Activated CD4-positive, alpha-beta memory T cell treated with anti-CD3 and anti-CD28 coated beads for 36 hours (primary cell): ENCODE data around the gene SLC35A3. TPM values are rescaled to one million over a fixed set of nuclear protein-coding genes. Genes with fewer than 3 reads are reported as not detected.
"Not testable (repeated sequence)": the region's sequence is repeated elsewhere in the genome, so short reads cannot be mapped to it uniquely, and the experiment has no call there.

Experiments used
- CTCF ChIA-PET: fragments of 350-600 bp; sonication (Branson Sonifier 250); formaldehyde crosslinking; loops from one replicate; lab custom pipeline; 2021; ENCODE audit warnings: antibody characterized with exemption, inconsistent platforms; lab: Charles Lee
- POLR2A ChIA-PET: fragments of 350-600 bp; sonication (Branson Sonifier 250); formaldehyde crosslinking; loops from one replicate; lab custom pipeline; 2021; ENCODE audit warnings: antibody characterized with exemption; lab: Charles Lee
- DNase-seq: peaks from one replicate; pipeline ENCODE4 v3.0.0-alpha.2; 2020
- H3K27ac Mint-ChIP-seq: one replicate; pipeline ENCODE4 v1.8.0; 2021; ENCODE audit warnings: mixed read lengths
- H3K27me3 Mint-ChIP-seq: one replicate; pipeline ENCODE4 v1.8.0; 2021; ENCODE audit warnings: mixed read lengths
- H3K36me3 Mint-ChIP-seq: one replicate; pipeline ENCODE4 v1.8.0; 2021; ENCODE audit warnings: mixed read lengths
- H3K4me1 Mint-ChIP-seq: one replicate; pipeline ENCODE4 v1.8.0; 2021; ENCODE audit warnings: low read depth, mixed read lengths
- H3K4me3 Mint-ChIP-seq: one replicate; pipeline ENCODE4 v1.8.0; 2021; ENCODE audit warnings: mild to moderate bottlenecking, mixed read lengths
- H3K9me3 Mint-ChIP-seq: one replicate; pipeline ENCODE4 v1.8.0; 2021; ENCODE audit warnings: mixed read lengths
- intact Hi-C: fragments of 100-400 bp; cut with micrococcal nuclease; formaldehyde crosslinking; loops from one replicate; pipeline ENCODE4 v1.15.1; 2023
- total RNA-seq, 2 experiments: library from RNA; stranded (reverse); gene quantifications; one replicate each; pipeline ENCODE4 v1.2.3, GENCODE V29; 2021

The SLC35A3 gene
- total RNA-seq, 2 experiments from 2014 or later: 16.5 to 18.3 TPM

- H3K4me3 Mint-ChIP-seq: peak overlapping the region; percentile 97
- no peaks in the 10 kb centered on the region for H3K9me3 Mint-ChIP-seq
- H3K36me3 Mint-ChIP-seq: peaks cover 33% of the 10 kb centered on the region
- peaks cover 54% of the 10 kb centered on the region for H3K4me1 Mint-ChIP-seq
- DNase-seq: peak; percentile 93
- ChIA-PET POLR2A (interaction anchor here (0.6 to 1.6 kb wide), 15 partner anchors 9 to 858 kb away, joined by 3 to 15 read pairs (median 4); partner anchors contain the start of genes AGL, SASS6, SLC30A7 and SLC35A3), CTCF (interaction anchor here (0.6 to 1.0 kb wide), 4 partner anchors 68 to 193 kb away, joined by 3 to 4 read pairs (median 3); partner anchors contain the start of gene SLC35A3)
- intact Hi-C loops: loop anchor here (1.0 to 5.0 kb wide), 15 partner anchors 8 to 1199 kb away; partner anchors contain the start of genes AGL, CDC14A, DBT and RTCA
- H3K27me3 Mint-ChIP-seq: peaks cover 2% of the 10 kb centered on the region
- H3K27ac Mint-ChIP-seq: peak overlapping the region; percentile 100
Measured at GRCh38 chr1:100037927-100038659, 68.3 kb downstream of the SLC35A3 start.

DNA sequence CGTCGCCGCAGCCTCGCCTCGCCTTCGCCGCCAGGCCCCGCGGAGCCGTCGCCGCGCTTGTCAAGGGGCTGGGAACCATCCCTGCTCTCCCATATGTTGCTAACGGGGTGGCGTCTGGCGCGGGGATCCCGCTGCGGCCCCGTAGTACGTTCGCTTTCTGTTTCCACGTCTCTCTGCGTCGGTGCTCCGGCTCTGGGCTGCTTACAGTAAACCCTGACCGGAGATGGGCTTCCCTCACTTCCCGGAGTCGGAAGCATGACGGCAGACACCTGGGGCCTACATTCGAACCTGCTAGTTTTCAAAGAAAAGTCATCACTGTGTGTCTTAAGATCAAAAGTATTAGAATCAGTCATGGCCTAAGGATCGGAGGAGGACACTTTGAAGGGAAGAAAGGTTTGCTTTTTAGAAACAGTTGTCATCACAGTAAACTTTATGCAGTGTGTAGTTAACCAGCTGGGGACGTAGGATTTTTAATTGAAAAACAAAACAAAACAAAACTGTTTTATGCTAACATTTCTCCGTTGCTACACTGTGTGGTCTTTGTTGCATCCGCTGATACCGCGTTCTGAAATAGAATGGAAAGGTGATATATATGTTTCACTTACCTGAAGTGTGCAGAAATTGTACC, 69.0 kb downstream of the SLC35A3 start:
- Mint-ChIP-seq H3K27me3 (peaks cover 2% of the 10 kb centered on the region), H3K9me3 (no peaks in the 10 kb centered on the region), H3K36me3 (peaks cover 36% of the 10 kb centered on the region), H3K4me3 (peak overlapping the region; percentile 97), H3K4me1 (peaks cover 59% of the 10 kb centered on the region), H3K27ac (peak overlapping the region; percentile 100)
- intact Hi-C loops: loop anchor here (1.0 to 5.0 kb wide), 14 partner anchors 8 to 1199 kb away; partner anchors contain the start of genes AGL, CDC14A, DBT and RTCA
- ChIA-PET POLR2A (interaction anchor here (0.6 to 1.6 kb wide), 14 partner anchors 8 to 857 kb away, joined by 3 to 15 read pairs (median 4); partner anchors contain the start of genes AGL, EXTL2, SASS6 and SLC30A7), CTCF (interaction anchor here (0.8 to 1.0 kb wide), 3 partner anchors 94 to 425 kb away, joined by 3 to 4 read pairs (median 3); partner anchors contain the start of genes SASS6 and TRMT13)
- DNase-seq: peak; percentile 95

DNA sequence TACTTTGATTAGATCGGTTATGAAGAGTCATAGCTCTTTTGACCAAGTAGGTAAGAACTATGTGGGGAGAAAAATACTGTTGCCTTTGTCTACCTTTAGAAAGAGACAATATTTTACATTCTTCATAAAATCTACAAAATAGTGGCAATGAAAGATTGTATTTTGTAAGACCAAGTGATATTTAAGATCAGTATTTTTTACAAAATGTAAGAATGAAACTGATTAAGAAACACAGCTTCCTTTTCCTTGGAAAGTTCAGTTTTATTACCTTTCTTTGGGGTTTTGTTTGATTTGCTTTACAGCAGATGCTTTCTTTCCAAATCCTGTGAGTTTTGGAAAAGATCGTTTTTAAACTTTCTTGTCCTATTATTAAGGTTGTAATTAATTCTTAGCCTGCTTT, 69.8 kb downstream of the SLC35A3 start:
- no peak for DNase-seq
- peaks cover 64% of the 10 kb centered on the region for H3K4me1 Mint-ChIP-seq
- H3K27ac Mint-ChIP-seq: peak overlapping the region; percentile 100
- H3K9me3 Mint-ChIP-seq: no peaks in the 10 kb centered on the region
- ChIA-PET POLR2A (interaction anchor here (0.8 to 1.4 kb wide), 3 partner anchors 70 to 855 kb away, joined by 3 to 4 read pairs (median 3); partner anchors contain the start of genes EXTL2 and SLC35A3), CTCF (interaction anchor here (0.7 to 1.0 kb wide), 6 partner anchors 47 to 1196 kb away, joined by 3 to 4 read pairs (median 3); partner anchors contain the start of genes SASS6 and TRMT13)
- peaks cover 2% of the 10 kb centered on the region for H3K27me3 Mint-ChIP-seq
- peak overlapping the region; percentile 97 for H3K4me3 Mint-ChIP-seq
- intact Hi-C loops: loop anchor here (2.0 to 5.0 kb wide), 6 partner anchors 191 to 1198 kb away; partner anchors contain the start of genes S1PR1 and SLC30A7
- peaks cover 43% of the 10 kb centered on the region for H3K36me3 Mint-ChIP-seq

DNA sequence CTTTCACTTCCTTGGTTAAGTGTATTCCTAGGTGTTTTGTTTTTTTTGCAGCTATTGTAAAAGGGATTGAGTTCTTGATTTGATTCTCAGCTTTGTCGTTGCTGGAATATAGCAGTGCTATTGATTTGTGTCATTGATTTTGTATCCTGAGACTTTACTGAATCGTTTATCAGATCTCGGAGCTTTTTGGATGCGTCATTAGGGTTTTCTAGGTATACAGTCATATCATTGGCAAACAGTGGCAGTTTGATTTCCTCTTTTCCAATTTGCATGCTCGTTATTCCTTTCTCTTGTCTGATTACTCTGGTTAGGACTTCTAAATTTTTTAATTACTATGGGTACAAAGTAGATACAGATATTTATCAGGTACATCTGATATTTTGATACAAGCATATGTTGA, 75.4 kb downstream of the SLC35A3 start:
- intact Hi-C loops: no loop called here
- DNase-seq: no peak
- peak overlapping the region; percentile 5 for H3K27ac Mint-ChIP-seq
- peaks cover 43% of the 10 kb centered on the region for H3K36me3 Mint-ChIP-seq
- H3K27me3 Mint-ChIP-seq: no peaks in the 10 kb centered on the region
- ChIA-PET POLR2A (no interaction called here), CTCF (no interaction called here)
- no peaks in the 10 kb centered on the region for H3K9me3 Mint-ChIP-seq
- no peak overlapping the region for H3K4me3 Mint-ChIP-seq
- H3K4me1 Mint-ChIP-seq: peaks cover 85% of the 10 kb centered on the region

DNA sequence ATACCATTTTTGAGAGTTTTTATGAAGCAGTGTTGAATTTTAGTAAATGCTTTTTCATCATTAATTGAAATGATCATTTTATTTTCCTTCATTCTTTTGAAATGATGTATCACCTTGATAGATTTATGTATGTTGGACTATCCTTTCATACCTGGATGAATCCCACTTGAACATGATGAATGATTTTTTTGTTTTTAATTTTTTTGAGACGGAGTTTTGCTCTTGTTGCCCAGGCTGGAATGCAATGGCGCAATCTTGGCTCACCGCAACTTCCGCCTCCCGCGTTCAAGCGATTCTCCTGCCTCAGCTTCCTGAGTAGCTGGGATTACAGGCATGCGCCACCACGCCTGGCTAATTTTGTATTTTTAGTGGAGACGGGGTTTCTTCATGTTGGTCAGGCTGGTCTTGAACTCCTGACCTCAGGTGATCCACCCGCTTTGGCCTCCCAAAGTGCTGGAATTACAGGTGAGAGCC, 77.5 kb downstream of the SLC35A3 start:
- POLR2A ChIA-PET: interaction anchor here (1.8 kb wide), 1 partner anchor 9 kb away, joined by 9 read pairs; a partner anchor contains a TSS
- Mint-ChIP-seq H3K4me1 (peaks cover 77% of the 10 kb centered on the region), H3K27ac (peak overlapping the region; percentile 88), H3K36me3 (peaks cover 44% of the 10 kb centered on the region), H3K4me3 (peak overlapping the region; percentile 58)
- CTCF ChIA-PET, H3K9me3 Mint-ChIP-seq, intact Hi-C loops, DNase-seq, H3K27me3 Mint-ChIP-seq: not testable (repeated sequence)

DNA sequence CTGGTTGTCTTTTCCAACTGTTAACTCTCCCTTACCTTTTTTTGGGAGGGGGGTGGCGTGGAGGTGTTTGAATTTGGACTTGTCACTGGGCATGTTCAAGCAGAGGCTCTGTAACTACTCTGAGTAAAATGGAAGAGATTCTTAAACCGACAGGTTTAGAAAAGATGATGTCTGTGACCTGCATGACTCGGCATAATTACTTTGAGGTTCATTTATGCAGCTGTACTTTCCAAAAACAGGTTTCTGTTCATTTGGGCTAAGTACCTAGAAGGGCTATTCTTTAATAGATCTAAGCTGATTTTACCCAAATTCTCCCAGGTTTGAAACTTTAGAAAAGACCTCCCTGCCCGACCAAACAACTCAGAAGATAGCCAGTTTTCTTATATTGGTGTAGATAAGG, 80.3 kb downstream of the SLC35A3 start:
- no peak for DNase-seq
- POLR2A ChIA-PET: interaction anchor here (1.8 kb wide), 1 partner anchor 12 kb away, joined by 7 read pairs; a partner anchor contains a TSS
- no peaks in the 10 kb centered on the region for H3K9me3 Mint-ChIP-seq
- no peaks in the 10 kb centered on the region for H3K27me3 Mint-ChIP-seq
- H3K4me3 Mint-ChIP-seq: no peak overlapping the region
- H3K4me1 Mint-ChIP-seq: peaks cover 63% of the 10 kb centered on the region
- intact Hi-C loops: no loop called here
- peak overlapping the region; percentile 76 for H3K27ac Mint-ChIP-seq
- CTCF ChIA-PET: no interaction called here
- H3K36me3 Mint-ChIP-seq: peaks cover 33% of the 10 kb centered on the region

DNA sequence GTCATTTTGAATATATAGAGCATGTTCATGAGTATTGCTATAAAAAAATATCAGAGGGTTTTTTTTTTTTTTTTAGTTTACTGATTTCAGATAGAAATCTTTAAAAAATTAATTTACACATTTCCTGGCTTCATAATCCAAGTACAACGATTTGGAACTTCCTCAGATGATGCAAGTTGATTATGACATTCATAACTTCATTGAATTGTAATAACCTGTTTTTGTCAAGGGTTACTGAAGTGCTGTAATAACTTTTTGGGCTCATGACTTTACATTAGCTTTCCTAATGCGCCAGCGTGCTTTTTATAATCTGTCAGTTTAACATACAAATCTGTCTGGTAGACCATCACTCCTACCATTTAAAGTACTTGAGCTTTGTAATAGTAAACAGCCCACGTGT, 81.6 kb downstream of the SLC35A3 start:
- CTCF ChIA-PET: no interaction called here
- H3K27me3 Mint-ChIP-seq: no peaks in the 10 kb centered on the region
- intact Hi-C loops: no loop called here

GRCh38 chr1:100051893-100052292, 82.1 kb downstream of the SLC35A3 start:
- ChIA-PET CTCF (interaction anchor here (0.6 kb wide), 1 partner anchor 139 kb away, joined by 3 read pairs; no protein-coding TSS in a partner anchor), POLR2A (no interaction called here)
- H3K27ac Mint-ChIP-seq: no peak overlapping the region
- no peaks in the 10 kb centered on the region for H3K9me3 Mint-ChIP-seq
- no peak overlapping the region for H3K4me3 Mint-ChIP-seq
- intact Hi-C loops: no loop called here
- H3K27me3 Mint-ChIP-seq: no peaks in the 10 kb centered on the region
- H3K36me3 Mint-ChIP-seq: peaks cover 34% of the 10 kb centered on the region
- H3K4me1 Mint-ChIP-seq: peaks cover 57% of the 10 kb centered on the region
- no peak for DNase-seq

More for the DNA sequence above, 81.6 kb downstream of the SLC35A3 start:
- peaks cover 33% of the 10 kb centered on the region for H3K36me3 Mint-ChIP-seq
- POLR2A ChIA-PET: no interaction called here
- no peak for DNase-seq
- no peaks in the 10 kb centered on the region for H3K9me3 Mint-ChIP-seq
- no peak overlapping the region for H3K27ac Mint-ChIP-seq
- H3K4me3 Mint-ChIP-seq: no peak overlapping the region
- H3K4me1 Mint-ChIP-seq: peaks cover 58% of the 10 kb centered on the region

- H3K27me3 Mint-ChIP-seq: no peaks in the 10 kb centered on the region
- H3K27ac Mint-ChIP-seq: no peak overlapping the region
- H3K4me3 Mint-ChIP-seq: no peak overlapping the region
- intact Hi-C loops: no loop called here
- H3K9me3 Mint-ChIP-seq: no peaks in the 10 kb centered on the region
- H3K4me1 Mint-ChIP-seq: peaks cover 46% of the 10 kb centered on the region
- H3K36me3 Mint-ChIP-seq: peaks cover 37% of the 10 kb centered on the region
- no peak for DNase-seq
- ChIA-PET CTCF (no interaction called here), POLR2A (no interaction called here)
Measured at GRCh38 chr1:100053119-100053518, 83.3 kb downstream of the SLC35A3 start.

GRCh38 chr1:100053727-100054126, 83.9 kb downstream of the SLC35A3 start:
- no peak overlapping the region for H3K4me3 Mint-ChIP-seq
- no peaks in the 10 kb centered on the region for H3K27me3 Mint-ChIP-seq
- no peak for DNase-seq
- no peak overlapping the region for H3K27ac Mint-ChIP-seq
- CTCF ChIA-PET: no interaction called here
- no peaks in the 10 kb centered on the region for H3K9me3 Mint-ChIP-seq
- intact Hi-C loops: no loop called here
- POLR2A ChIA-PET: no interaction called here
- H3K4me1 Mint-ChIP-seq: peaks cover 40% of the 10 kb centered on the region
- peaks cover 34% of the 10 kb centered on the region for H3K36me3 Mint-ChIP-seq

GRCh38 chr1:100061681-100062080, 91.9 kb downstream of the SLC35A3 start:
- ChIA-PET POLR2A (no interaction called here), CTCF (no interaction called here)
- no peak overlapping the region for H3K27ac Mint-ChIP-seq
- peaks cover 40% of the 10 kb centered on the region for H3K36me3 Mint-ChIP-seq
- H3K4me3 Mint-ChIP-seq: no peak overlapping the region
- intact Hi-C loops: no loop called here
- H3K9me3 Mint-ChIP-seq: no peaks in the 10 kb centered on the region
- peaks cover 25% of the 10 kb centered on the region for H3K4me1 Mint-ChIP-seq
- no peaks in the 10 kb centered on the region for H3K27me3 Mint-ChIP-seq
- DNase-seq: no peak
